ENCODE data around the gene CDC34.

CDC34 gene

GRCh38 chr19:570251-570686, 38.7 kb downstream of the CDC34 start:
- no peak for DNase-seq (ENCODE audit: low read depth)
- no peak for TF ChIP-seq CTCF (IDR thresholded peaks at IDR 0.05; ENCODE audit: control insufficient read depth, insufficient read depth, low read depth, low read length, missing control alignments)

GRCh38 chr19:570937-571565, 39.5 kb downstream of the CDC34 start:
- H3K4me3 ChIP-seq (ENCODE audit: control insufficient read depth, low read depth, low read length): peak overlapping the region; percentile 53
- no peak for TF ChIP-seq CTCF (IDR thresholded peaks at IDR 0.05; ENCODE audit: control insufficient read depth, insufficient read depth, low read depth, low read length, missing control alignments)
- DNase-seq (ENCODE audit: low read depth): no peak

More at GRCh38 chr19:570251-570686, 38.7 kb downstream of the CDC34 start:
- H3K4me3 ChIP-seq (ENCODE audit: control insufficient read depth, low read depth, low read length): no peak overlapping the region

DNA sequence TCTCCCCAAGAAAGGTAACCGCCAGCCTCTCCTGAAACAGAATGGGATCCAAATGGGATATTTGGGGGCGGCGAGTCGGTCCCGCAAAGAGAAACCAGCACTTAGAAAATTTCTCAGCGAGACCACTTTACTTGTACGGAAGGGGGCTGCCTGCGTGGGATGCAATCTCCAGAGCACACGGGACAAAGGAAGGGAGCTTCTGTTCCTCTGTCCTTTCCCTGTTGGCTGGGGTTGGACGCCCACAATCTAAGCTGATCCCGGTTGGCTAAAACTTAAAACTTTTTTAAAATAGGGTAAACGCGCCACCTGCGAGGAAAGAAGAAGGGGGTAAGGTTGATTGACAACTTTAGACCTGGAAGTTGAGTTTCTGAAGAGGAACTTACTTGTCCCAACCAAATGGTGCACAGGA, 40.0 kb downstream of the CDC34 start:
- DNase-seq (ENCODE audit: low read depth): no peak
- TF ChIP-seq CTCF (IDR thresholded peaks at IDR 0.05; ENCODE audit: control insufficient read depth, insufficient read depth, low read depth, low read length, missing control alignments): no peak
- peak overlapping the region; percentile 53 for H3K4me3 ChIP-seq (ENCODE audit: control insufficient read depth, low read depth, low read length)

GRCh38 chr19:572140-572742, 40.7 kb downstream of the CDC34 start, which contains the start of gene BSG:
Gene BSG, plus strand, starts transcription at chr19:572596. Its CDS starts 39 bp downstream, at chr19:572635.
- TF ChIP-seq CTCF (IDR thresholded peaks at IDR 0.05; ENCODE audit: control insufficient read depth, insufficient read depth, low read depth, low read length, missing control alignments): no peak
- peak; percentile 85 for DNase-seq (ENCODE audit: low read depth)
- H3K4me3 ChIP-seq (ENCODE audit: control insufficient read depth, low read depth, low read length): peak within 1 kb of the TSS; percentile 96

GRCh38 chr19:572743-573518, 41.4 kb downstream of the CDC34 start:
- peak overlapping the region; percentile 96 for H3K4me3 ChIP-seq (ENCODE audit: control insufficient read depth, low read depth, low read length)
- no peak for TF ChIP-seq CTCF (IDR thresholded peaks at IDR 0.05; ENCODE audit: control insufficient read depth, insufficient read depth, low read depth, low read length, missing control alignments)
- DNase-seq (ENCODE audit: low read depth): no peak

DNA sequence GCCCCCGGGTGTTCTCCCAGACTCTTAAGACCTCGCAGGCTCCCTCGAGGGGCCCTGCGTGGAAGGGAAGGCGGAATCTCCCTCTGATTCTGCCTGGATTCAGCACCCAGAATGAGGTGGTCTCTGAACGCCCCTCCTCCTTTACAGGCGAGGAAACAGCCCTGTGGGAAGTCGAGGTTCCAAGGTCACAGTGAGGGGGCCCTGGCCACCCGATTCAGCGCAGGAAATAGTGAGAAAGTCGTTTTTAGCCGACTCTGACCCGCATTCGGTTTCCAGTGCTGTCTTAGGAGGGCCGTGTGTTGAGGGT, 41.9 kb downstream of the CDC34 start:
- peak overlapping the region; percentile 96 for H3K4me3 ChIP-seq (ENCODE audit: control insufficient read depth, low read depth, low read length)
- TF ChIP-seq CTCF (IDR thresholded peaks at IDR 0.05; ENCODE audit: control insufficient read depth, insufficient read depth, low read depth, low read length, missing control alignments): no peak
- DNase-seq (ENCODE audit: low read depth): no peak
